K562 (cell line): ENCODE data around the gene CTTNBP2NL. TPM values are rescaled to one million over a fixed set of nuclear protein-coding genes. Genes with fewer than 3 reads are reported as not detected.
A peak's percentile ranks its signal among the peaks of the same experiment; 100 is the strongest.

Experiments
- ASH1L ChIP-seq: fragments of 450-650 bp; IDR thresholded peaks from 2 replicates; pipeline ENCODE4 v1.6.1; 2018; ENCODE audit warnings: borderline replicate concordance, mild to moderate bottlenecking, low read depth; ENCODE audit not compliant: partially characterized antibody
- ATF7 ChIP-seq: fragments of 450-650 bp; IDR thresholded peaks from 2 replicates; pipeline ENCODE4 v1.7.1; 2014; ENCODE audit warnings: mild to moderate bottlenecking, moderate library complexity
- CEBPZ ChIP-seq: fragments of 150-350 bp; IDR thresholded peaks from 2 replicates; pipeline ENCODE4 v1.6.1; 2014; ENCODE audit warnings: low read depth, mild to moderate bottlenecking, low read length, borderline replicate concordance
- CHD2 ChIP-seq: IDR thresholded peaks from 2 replicates; pipeline ENCODE4 v1.6.1; 2011; ENCODE audit warnings: low read depth, low read length
- CXXC5 ChIP-seq: fragments of 250-450 bp; sonication (Bioruptor Pico); IDR thresholded peaks from 2 replicates; pipeline ENCODE4 v1.8.0; 2022; ENCODE audit warnings: inconsistent platforms, mild to moderate bottlenecking, moderate library complexity
- FOS ChIP-seq: IDR thresholded peaks from 3 replicates; pipeline ENCODE4 v1.6.1; 2011; ENCODE audit not compliant: insufficient read length; ENCODE audit errors: extremely low read depth
- FOXK2 ChIP-seq, 2 experiments: fragments of 450-650 bp; IDR thresholded peaks in 1 of 2; conservative IDR thresholded peaks in 1 of 2; 2 replicates each; pipeline ENCODE4 v1.6.1; 2016; ENCODE audit warnings: low read depth in 2 of 2, mild to moderate bottlenecking in 1 of 2
- GABPA ChIP-seq: fragments of 200-800 bp; sonication (Bioruptor generic); conservative IDR thresholded peaks from 2 replicates; pipeline ENCODE4 v1.6.1; 2016; ENCODE audit warnings: low read depth, missing genetic modification characterization, missing compliant biosample characterization
- GABPB1 ChIP-seq: sonication (generic); formaldehyde crosslinking; IDR thresholded peaks from 2 replicates; pipeline ENCODE4 v1.8.0; 2022; ENCODE audit warnings: mild to moderate bottlenecking, missing genetic modification reagents
- JUN ChIP-seq, 2 experiments: sonication (generic) in 1 of 2; formaldehyde crosslinking in 1 of 2; IDR thresholded peaks; 2 replicates each; pipeline versions ENCODE4 v1.6.1 to v1.8.0; 2012 to 2022; ENCODE audit warnings: borderline replicate concordance in 2 of 2, mild to moderate bottlenecking in 2 of 2, improper control_type of control experiment in 1 of 2, low read depth in 1 of 2, low read length in 1 of 2, missing genetic modification reagents in 1 of 2
- L3MBTL2 ChIP-seq: fragments of 450-650 bp; IDR thresholded peaks from 2 replicates; pipeline ENCODE4 v1.6.1; 2016; ENCODE audit warnings: mild to moderate bottlenecking, moderate library complexity
- MAFF ChIP-seq: IDR thresholded peaks from 2 replicates; pipeline ENCODE4 v1.6.1; 2012; ENCODE audit warnings: low read length, improper control_type of control experiment
- NFYB ChIP-seq: IDR thresholded peaks from 2 replicates; pipeline ENCODE4 v1.6.1; 2011; ENCODE audit warnings: mild to moderate bottlenecking, moderate library complexity; ENCODE audit not compliant: insufficient read length; ENCODE audit errors: extremely low read depth
- RBBP5 ChIP-seq: fragments of 200-600 bp; sonication (generic); IDR thresholded peaks from 2 replicates; pipeline ENCODE4 v1.6.1; 2012; ENCODE audit warnings: borderline replicate concordance, mild to moderate bottlenecking, low read length, control low read depth, inconsistent platforms; ENCODE audit not compliant: insufficient read depth, poor library complexity, severe bottlenecking
- RCOR1 ChIP-seq, 2 experiments: IDR thresholded peaks; 2 replicates each; pipeline ENCODE4 v1.6.1; 2012; ENCODE audit warnings: low read depth in 2 of 2, low read length in 2 of 2, borderline replicate concordance in 1 of 2, improper control_type of control experiment in 1 of 2
- SAP30 ChIP-seq: fragments of 200-600 bp; sonication (generic); IDR thresholded peaks from 2 replicates; pipeline ENCODE4 v1.6.1; 2012; ENCODE audit warnings: borderline replicate concordance, low read depth, mild to moderate bottlenecking, moderate library complexity, low read length, control low read depth, inconsistent platforms; ENCODE audit not compliant: insufficient read depth, poor library complexity, severe bottlenecking
- SMARCB1 ChIP-seq: IDR thresholded peaks from 2 replicates; pipeline ENCODE4 v1.6.1; 2011; ENCODE audit warnings: improper control_type of control experiment, low read depth; ENCODE audit not compliant: insufficient read length
- SP2 ChIP-seq: IDR thresholded peaks from 2 replicates; pipeline ENCODE4 v1.6.1; 2011; ENCODE audit warnings: mild to moderate bottlenecking, low read depth, low read length, moderate library complexity; ENCODE audit not compliant: poor library complexity, severe bottlenecking; ENCODE audit errors: extremely low read depth
- VEZF1 ChIP-seq: fragments of 200-800 bp; sonication (Bioruptor generic); IDR thresholded peaks from 2 replicates; pipeline ENCODE4 v1.6.1; 2017; ENCODE audit warnings: missing genetic modification characterization, missing compliant biosample characterization
- ZBTB7A ChIP-seq: IDR thresholded peaks from 2 replicates; pipeline ENCODE4 v1.6.1; 2011; ENCODE audit warnings: low read depth, mild to moderate bottlenecking, low read length, moderate library complexity, borderline replicate concordance; ENCODE audit not compliant: control insufficient read depth
- ZNF431 ChIP-seq: sonication (generic); formaldehyde crosslinking; IDR thresholded peaks from 2 replicates; pipeline ENCODE4 v1.8.0; 2022; ENCODE audit warnings: mild to moderate bottlenecking, missing genetic modification reagents
- polyA plus RNA-seq, 8 experiments: library from polyadenylated mRNA; depleted of rRNA in 4 of 8; stranded (reverse) in 5 of 8; unstranded in 3 of 8; fragments of >200 nt; fragmentation: Nextera tagmentation in 2 of 8; fragmentation: Illumina TruSeq in 1 of 8; extraction: Ambion mirVana in 2 of 8; extraction: Trizol in 1 of 8; gene quantifications; 2 replicates each; pipeline versions ENCODE4 v1.2.1 to v1.2.3, GENCODE V29; 2011 to 2014; ENCODE audit warnings: inconsistent platforms in 1 of 8, missing spikeins in 1 of 8
- total RNA-seq, 7 experiments: library from RNA; depleted of rRNA in 6 of 7; stranded (reverse); fragments of >200 nt in 6 of 7; fragmentation: Illumina TruSeq in 2 of 7; extraction: Trizol in 2 of 7; gene quantifications; 2 replicates each; pipeline versions ENCODE4 v1.2.1 to v1.2.3, GENCODE V29; 2011 to 2021; ENCODE audit warnings: low replicate concordance in 1 of 7

The CTTNBP2NL gene
- total and polyA plus RNA-seq, 9 of the 15 experiments (the other 6 are each of a cell fraction or from before 2014, with no cell fraction given) = 0.27 to 1.4 (median 0.62) TPM

GRCh38 chr1:112395821-112396652 is at the start of gene CTTNBP2NL (continued):
- peak; percentile 56; the same call in 1 of the 2 replicates for TF ChIP-seq ATF7
- TF ChIP-seq GABPB1 (CRISPR knock-in tag) = peak; percentile 66; the same call in 1 of the 2 replicates
- TF ChIP-seq GABPA (tag) = peak; percentile 90
- TF ChIP-seq L3MBTL2 = peak; percentile 53; the same call in 1 of the 2 replicates
- no peak for TF ChIP-seq CEBPZ
- peak; percentile 80 for TF ChIP-seq SP2
- TF ChIP-seq ZBTB7A = peak; percentile 42; the same call in 1 of the 2 replicates
- no peak for TF ChIP-seq SMARCB1
- TF ChIP-seq NFYB = peak; percentile 85
- peak; percentile 55; the same call in 1 of the 2 replicates for TF ChIP-seq CXXC5 (CRISPR knock-in tag)
- TF ChIP-seq MAFF = no peak
- TF ChIP-seq FOXK2 (conservative IDR thresholded peaks at IDR 0.05 in 1 of 2, IDR thresholded peaks at IDR 0.05 in 1 of 2; ENCODE audit: low read depth in 2 of 2) = 0 out of 4 replicates have a peak, but pooled peaks of 1 of the 2 experiments have one; percentile 7
- peak; percentile 90 for TF ChIP-seq FOS
- peak; percentile 40 for TF ChIP-seq SAP30
- TF ChIP-seq ASH1L = peak; percentile 75
- peak; percentile 56 for TF ChIP-seq RBBP5
- peak; percentile 65 for TF ChIP-seq VEZF1 (CRISPR knock-in tag)
- 0 out of 2 replicates have a peak, but pooled peaks have one; percentile 7 for TF ChIP-seq JUN (IDR thresholded peaks at IDR 0.05; ENCODE audit: borderline replicate concordance, low read depth, low read length)
- no peak for TF ChIP-seq JUN (CRISPR knock-in tag; IDR thresholded peaks at IDR 0.05; ENCODE audit: borderline replicate concordance)
- peak; percentile 40; the same call in 1 of the 2 replicates for TF ChIP-seq ZNF431 (CRISPR knock-in tag)
- peak; percentile 70 for TF ChIP-seq CHD2
- TF ChIP-seq RCOR1 (IDR thresholded peaks at IDR 0.05; ENCODE audit: borderline replicate concordance in 1 of 2, low read depth in 2 of 2, low read length in 2 of 2) = 0 out of 4 replicates have a peak, but pooled peaks of 1 of the 2 experiments have one; percentile 19
